ENCODE results near the gene CHCHD6.

The CHCHD6 gene

DNA sequence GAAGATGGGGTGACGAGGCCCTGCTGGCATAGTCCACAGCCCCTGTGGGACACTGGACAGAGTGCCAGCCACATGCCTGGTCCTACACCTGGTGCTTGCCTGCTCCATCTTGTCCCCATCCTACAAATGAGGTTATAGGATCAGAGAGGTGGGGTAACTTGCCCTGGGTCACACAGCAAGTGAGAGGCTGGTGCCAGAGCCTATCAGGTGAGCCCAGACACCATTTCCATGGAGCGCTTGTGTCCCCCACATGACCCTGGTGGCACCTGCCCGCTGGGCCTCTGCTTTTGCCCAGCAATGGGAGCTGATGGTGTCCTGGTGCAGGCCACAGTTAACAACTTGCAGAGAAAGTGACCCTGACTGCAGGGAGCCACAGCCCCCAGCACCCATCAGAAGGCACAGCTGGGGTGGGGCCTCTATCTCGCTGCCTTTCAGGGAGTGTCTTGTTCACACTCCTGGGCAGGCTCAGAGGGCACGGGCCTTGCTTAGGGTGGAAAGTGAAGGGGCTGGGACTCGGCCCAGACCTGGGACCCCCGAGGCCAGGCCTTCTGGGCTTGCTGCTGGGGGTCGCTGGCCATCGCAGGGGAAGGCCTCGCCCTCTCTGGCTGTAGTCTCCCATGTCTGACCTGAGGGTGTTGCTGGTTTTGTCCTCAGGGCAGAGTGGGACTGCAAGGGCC is 286.1 kb downstream of the CHCHD6 start:
- no peak overlapping the region for H3K27ac ChIP-seq (replicated peaks; ENCODE audit: low read length)

GRCh38 chr3:126990890-126991289 is 286.9 kb downstream of the CHCHD6 start:
- Histone ChIP-seq H3K4me1 (ENCODE audit: control insufficient read depth in 2 of 2, insufficient read depth in 1 of 2, low read depth in 1 of 2, low read length in 2 of 2) (peaks cover 0 to 6% of the 10 kb centered on the region in 2 donors), H2AFZ (ENCODE audit: low read length) (no peak overlapping the region), H2BK5ac (ENCODE audit: low read length) (no peak overlapping the region), H4K8ac (ENCODE audit: low read depth, low read length) (no peak overlapping the region), H3K9me3 (replicated peaks in 1 of 2; ENCODE audit: control insufficient read depth in 2 of 2, insufficient read depth in 1 of 2, low read depth in 1 of 2, low read length in 2 of 2) (no peaks in the 10 kb centered on the region), H2BK15ac (ENCODE audit: low read length) (no peak overlapping the region), H3K14ac (ENCODE audit: low read length) (peak overlapping the region; percentile 82), H3K9ac (ENCODE audit: low read depth, low read length, poor library complexity) (peak overlapping the region; percentile 84), H4K91ac (ENCODE audit: low read depth, low read length, poor library complexity) (no peak overlapping the region), H3K79me1 (ENCODE audit: low read depth, low read length) (peaks cover 65% of the 10 kb centered on the region), H3K4ac (ENCODE audit: low read length) (no peak overlapping the region), H3K4me3 (ENCODE audit: low read length in 2 of 2) (no peak overlapping the region), H3K4me2 (ENCODE audit: insufficient read depth, low read length, poor library complexity, severe bottlenecking) (peak overlapping the region; percentile 11), H3K36me3 (replicated peaks in 1 of 2; ENCODE audit: control insufficient read depth in 2 of 2, insufficient read depth in 2 of 2, low read length in 2 of 2) (peaks cover 47 to 78% of the 10 kb centered on the region in 2 donors), H3K27ac (replicated peaks; ENCODE audit: low read length) (no peak overlapping the region), H2AK5ac (ENCODE audit: low read depth, low read length) (no peak overlapping the region), H3K27me3 (ENCODE audit: control insufficient read depth in 3 of 3, insufficient read depth in 3 of 3, low read depth in 1 of 3, low read length in 3 of 3) (no peaks in the 10 kb centered on the region), H3K18ac (ENCODE audit: low read length) (peak overlapping the region; percentile 71), H3K23ac (ENCODE audit: low read depth, low read length, poor library complexity) (no peak overlapping the region), H2BK12ac (ENCODE audit: low read length) (no peak overlapping the region), H2BK120ac (ENCODE audit: low read depth, low read length) (no peak overlapping the region)
- DNase-seq (ENCODE audit: low spot score): no peak
- no CpG with 5 or more reads among the region's 5 CpGs for WGBS, 2 donors (ENCODE audit: extremely low coverage in 2 of 2, insufficient read length in 2 of 2, insufficient replicate concordance in 1 of 2)

More for the DNA sequence above, 286.1 kb downstream of the CHCHD6 start:
- no peaks in the 10 kb centered on the region for H3K27me3 ChIP-seq (ENCODE audit: control insufficient read depth in 3 of 3, insufficient read depth in 3 of 3, low read depth in 1 of 3, low read length in 3 of 3)
- peak overlapping the region; percentile 82 for H4K8ac ChIP-seq (ENCODE audit: low read depth, low read length)
- H3K14ac ChIP-seq (ENCODE audit: low read length): no peak overlapping the region
- peak overlapping the region; percentile 84 for H3K9ac ChIP-seq (ENCODE audit: low read depth, low read length, poor library complexity)
- DNase-seq (ENCODE audit: low spot score): no peak
- no peak overlapping the region for H3K23ac ChIP-seq (ENCODE audit: low read depth, low read length, poor library complexity)
- peaks cover 0 to 7% of the 10 kb centered on the region in 2 donors for H3K4me1 ChIP-seq (ENCODE audit: control insufficient read depth in 2 of 2, insufficient read depth in 1 of 2, low read depth in 1 of 2, low read length in 2 of 2)
- no peak overlapping the region for H3K4me2 ChIP-seq (ENCODE audit: insufficient read depth, low read length, poor library complexity, severe bottlenecking)
- H2AFZ ChIP-seq (ENCODE audit: low read length): no peak overlapping the region
- H3K36me3 ChIP-seq (replicated peaks in 1 of 2; ENCODE audit: control insufficient read depth in 2 of 2, insufficient read depth in 2 of 2, low read length in 2 of 2): peaks cover 43 to 71% of the 10 kb centered on the region in 2 donors
- WGBS, 2 donors (ENCODE audit: extremely low coverage in 2 of 2, insufficient read length in 2 of 2, insufficient replicate concordance in 1 of 2): no CpG with 5 or more reads among the region's 10 CpGs
- no peak overlapping the region for H3K4me3 ChIP-seq (ENCODE audit: low read length in 2 of 2)
- H2BK5ac ChIP-seq (ENCODE audit: low read length): no peak overlapping the region
- H3K79me1 ChIP-seq (ENCODE audit: low read depth, low read length): peaks cover 62% of the 10 kb centered on the region
- no peak overlapping the region for H3K4ac ChIP-seq (ENCODE audit: low read length)
- no peak overlapping the region for H2AK5ac ChIP-seq (ENCODE audit: low read depth, low read length)
- peak overlapping the region; percentile 73 for H2BK12ac ChIP-seq (ENCODE audit: low read length)
- peak overlapping the region; percentile 71 for H3K18ac ChIP-seq (ENCODE audit: low read length)
- H3K9me3 ChIP-seq (replicated peaks in 1 of 2; ENCODE audit: control insufficient read depth in 2 of 2, insufficient read depth in 1 of 2, low read depth in 1 of 2, low read length in 2 of 2): no peaks in the 10 kb centered on the region
- no peak overlapping the region for H4K91ac ChIP-seq (ENCODE audit: low read depth, low read length, poor library complexity)
- no peak overlapping the region for H2BK120ac ChIP-seq (ENCODE audit: low read depth, low read length)
- no peak overlapping the region for H2BK15ac ChIP-seq (ENCODE audit: low read length)

DNA sequence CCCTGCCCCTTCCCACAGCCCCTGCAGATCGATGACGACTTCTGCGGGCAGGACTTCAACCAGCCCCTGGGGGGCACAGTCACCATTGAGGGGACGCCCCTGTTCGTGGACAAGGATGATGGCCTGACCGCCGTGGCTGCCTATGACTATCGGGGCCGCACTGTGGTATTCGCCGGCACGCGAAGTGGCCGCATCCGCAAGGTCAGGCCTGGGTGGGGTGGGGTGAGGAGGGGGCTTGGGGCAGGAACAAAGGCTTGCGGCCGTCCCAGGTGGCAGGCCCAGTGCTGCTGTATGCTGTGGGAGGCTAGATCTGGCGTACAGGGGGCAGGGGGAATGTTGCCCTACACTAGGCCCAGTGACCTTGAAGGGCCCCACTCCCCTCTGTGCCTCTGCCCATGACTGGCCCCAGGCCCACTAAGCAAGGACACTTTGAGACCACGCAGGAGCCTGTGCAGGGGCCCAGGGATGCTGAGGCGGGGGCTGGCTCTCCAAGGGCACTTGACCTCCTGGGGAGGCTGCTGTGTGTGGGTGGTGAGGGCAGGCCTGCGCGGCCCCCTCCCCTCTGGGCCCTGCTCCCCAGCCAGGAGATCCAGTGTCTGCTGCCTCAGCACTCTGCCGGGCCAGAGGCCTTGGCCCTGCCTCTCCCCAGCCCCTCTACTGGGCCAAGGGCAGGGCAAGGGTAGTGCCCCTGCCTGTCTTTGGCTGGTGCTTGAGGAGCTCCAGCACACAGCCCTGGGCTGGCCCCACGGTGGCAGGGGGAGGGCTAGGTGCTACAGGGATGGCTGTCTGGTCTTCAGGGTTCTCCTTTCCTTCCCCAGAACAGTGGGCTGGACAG is 287.5 kb downstream of the CHCHD6 start:
- H3K14ac ChIP-seq (ENCODE audit: low read length): peak overlapping the region; percentile 82
- H2BK5ac ChIP-seq (ENCODE audit: low read length): no peak overlapping the region
- H3K23ac ChIP-seq (ENCODE audit: low read depth, low read length, poor library complexity): peak overlapping the region; percentile 43
- H3K4me3 ChIP-seq (ENCODE audit: low read length in 2 of 2): no peak overlapping the region
- peak overlapping the region; percentile 71 for H3K18ac ChIP-seq (ENCODE audit: low read length)
- peaks cover 65% of the 10 kb centered on the region for H3K79me1 ChIP-seq (ENCODE audit: low read depth, low read length)
- H2BK12ac ChIP-seq (ENCODE audit: low read length): peak overlapping the region; percentile 84
- H4K91ac ChIP-seq (ENCODE audit: low read depth, low read length, poor library complexity): no peak overlapping the region
- H2BK120ac ChIP-seq (ENCODE audit: low read depth, low read length): no peak overlapping the region
- no peak overlapping the region for H3K4ac ChIP-seq (ENCODE audit: low read length)
- H3K9ac ChIP-seq (ENCODE audit: low read depth, low read length, poor library complexity): peak overlapping the region; percentile 21
- peak overlapping the region; percentile 92 for H4K8ac ChIP-seq (ENCODE audit: low read depth, low read length)
- peak overlapping the region; percentile 11 for H3K4me2 ChIP-seq (ENCODE audit: insufficient read depth, low read length, poor library complexity, severe bottlenecking)
- no peak for DNase-seq (ENCODE audit: low spot score)
- no peak overlapping the region for H2BK15ac ChIP-seq (ENCODE audit: low read length)
- H2AK5ac ChIP-seq (ENCODE audit: low read depth, low read length): peak overlapping the region; percentile 28
- H3K4me1 ChIP-seq (ENCODE audit: control insufficient read depth in 2 of 2, insufficient read depth in 1 of 2, low read depth in 1 of 2, low read length in 2 of 2): peaks cover 0 to 6% of the 10 kb centered on the region in 2 donors
- no peak overlapping the region for H3K27ac ChIP-seq (replicated peaks; ENCODE audit: low read length)
- peaks cover 50 to 85% of the 10 kb centered on the region in 2 donors for H3K36me3 ChIP-seq (replicated peaks in 1 of 2; ENCODE audit: control insufficient read depth in 2 of 2, insufficient read depth in 2 of 2, low read length in 2 of 2)
- H2AFZ ChIP-seq (ENCODE audit: low read length): no peak overlapping the region
- no peaks in the 10 kb centered on the region for H3K27me3 ChIP-seq (ENCODE audit: control insufficient read depth in 3 of 3, insufficient read depth in 3 of 3, low read depth in 1 of 3, low read length in 3 of 3)
- no peaks in the 10 kb centered on the region for H3K9me3 ChIP-seq (replicated peaks in 1 of 2; ENCODE audit: control insufficient read depth in 2 of 2, insufficient read depth in 1 of 2, low read depth in 1 of 2, low read length in 2 of 2)
- WGBS, 2 donors (ENCODE audit: extremely low coverage in 2 of 2, insufficient read length in 2 of 2, insufficient replicate concordance in 1 of 2): no CpG with 5 or more reads among the region's 24 CpGs

GRCh38 chr3:126992216-126992615 is 288.2 kb downstream of the CHCHD6 start:
- Histone ChIP-seq H2BK15ac (ENCODE audit: low read length) (no peak overlapping the region), H3K23ac (ENCODE audit: low read depth, low read length, poor library complexity) (no peak overlapping the region), H4K8ac (ENCODE audit: low read depth, low read length) (no peak overlapping the region), H3K9me3 (replicated peaks in 1 of 2; ENCODE audit: control insufficient read depth in 2 of 2, insufficient read depth in 1 of 2, low read depth in 1 of 2, low read length in 2 of 2) (no peaks in the 10 kb centered on the region), H3K4me1 (ENCODE audit: control insufficient read depth in 2 of 2, insufficient read depth in 1 of 2, low read depth in 1 of 2, low read length in 2 of 2) (peaks cover 0 to 10% of the 10 kb centered on the region in 2 donors), H2BK120ac (ENCODE audit: low read depth, low read length) (no peak overlapping the region), H3K9ac (ENCODE audit: low read depth, low read length, poor library complexity) (no peak overlapping the region), H3K27me3 (ENCODE audit: control insufficient read depth in 3 of 3, insufficient read depth in 3 of 3, low read depth in 1 of 3, low read length in 3 of 3) (no peaks in the 10 kb centered on the region), H3K4me3 (ENCODE audit: low read length in 2 of 2) (no peak overlapping the region), H3K27ac (replicated peaks; ENCODE audit: low read length) (no peak overlapping the region), H2BK12ac (ENCODE audit: low read length) (no peak overlapping the region), H4K91ac (ENCODE audit: low read depth, low read length, poor library complexity) (no peak overlapping the region), H3K4me2 (ENCODE audit: insufficient read depth, low read length, poor library complexity, severe bottlenecking) (no peak overlapping the region), H3K79me1 (ENCODE audit: low read depth, low read length) (peaks cover 65% of the 10 kb centered on the region), H3K18ac (ENCODE audit: low read length) (peak overlapping the region; percentile 71), H2AK5ac (ENCODE audit: low read depth, low read length) (peak overlapping the region; percentile 35), H3K4ac (ENCODE audit: low read length) (no peak overlapping the region), H2BK5ac (ENCODE audit: low read length) (no peak overlapping the region), H3K36me3 (replicated peaks in 1 of 2; ENCODE audit: control insufficient read depth in 2 of 2, insufficient read depth in 2 of 2, low read length in 2 of 2) (peaks cover 52 to 90% of the 10 kb centered on the region in 2 donors), H3K14ac (ENCODE audit: low read length) (peak overlapping the region; percentile 21), H2AFZ (ENCODE audit: low read length) (no peak overlapping the region)
- no peak for DNase-seq (ENCODE audit: low spot score)
- WGBS, 2 donors (ENCODE audit: extremely low coverage in 2 of 2, insufficient read length in 2 of 2, insufficient replicate concordance in 1 of 2): no CpG with 5 or more reads among the region's 7 CpGs
